LoVo (cell line): ENCODE data around the gene USP3.

Experiments used
- DNase-seq: peaks from one replicate; pipeline ENCODE4 v3.0.0-alpha.2; 2016; ENCODE audit warnings: low spot score

USP3 gene

DNA sequence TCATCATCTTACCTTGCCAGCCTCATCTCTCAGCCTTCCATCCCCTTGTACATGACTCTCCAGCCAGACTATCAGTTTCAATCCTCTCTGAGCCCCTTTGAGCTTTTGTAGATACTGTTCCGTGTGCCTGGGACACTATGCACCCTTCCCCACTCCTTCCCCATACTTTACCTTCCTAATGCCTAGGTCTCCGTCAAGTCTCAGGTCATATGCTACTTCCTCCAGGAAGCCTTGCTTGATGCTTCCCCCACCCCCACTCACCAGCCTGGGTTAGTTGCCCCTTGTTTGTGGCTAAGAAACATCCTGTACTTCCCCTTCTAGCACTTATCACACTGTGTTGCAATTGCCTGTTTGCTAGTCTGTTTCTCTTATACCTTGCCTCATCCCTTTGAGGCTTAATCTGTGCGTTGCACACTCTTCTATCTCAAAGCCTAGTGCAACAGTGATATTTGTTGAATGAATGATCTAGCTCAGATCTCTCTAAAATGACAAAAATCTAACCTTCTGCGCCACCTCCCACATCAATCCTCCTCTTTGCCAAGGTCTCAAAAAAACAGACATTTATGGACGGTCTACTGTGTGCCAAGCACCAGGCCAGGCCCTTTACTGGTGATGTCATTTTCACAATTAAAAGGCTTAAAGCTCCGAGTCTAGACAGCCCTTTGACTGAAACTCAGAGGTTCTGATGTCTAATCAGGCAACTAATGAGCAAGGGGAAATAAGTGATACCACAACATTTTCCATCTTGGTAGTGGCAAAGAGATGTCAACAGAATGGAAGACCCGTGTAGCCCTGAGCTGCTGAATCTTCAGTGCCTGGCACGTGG, 6.5 kb upstream of the USP3 start:
- DNase-seq: no peak

DNA sequence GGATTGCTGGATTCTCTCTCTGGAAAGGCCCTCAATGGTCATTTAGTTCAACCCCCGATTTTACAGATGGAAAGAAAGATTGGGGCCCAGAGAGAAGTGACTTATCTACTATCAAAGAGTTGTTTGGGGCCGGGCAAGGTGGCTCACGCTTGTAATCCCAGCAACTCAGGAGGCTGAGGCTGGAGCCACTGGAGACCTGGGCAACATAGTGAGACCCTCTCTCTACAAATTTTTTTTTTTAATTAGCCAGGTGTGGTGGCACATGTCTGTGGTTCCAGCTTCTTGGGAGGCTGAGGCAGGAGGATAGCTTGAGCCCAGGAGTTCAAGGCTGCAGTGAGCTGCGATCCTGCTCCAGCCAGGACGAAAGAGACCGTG, 5.2 kb upstream of the USP3 start:
- no peak for DNase-seq

DNA sequence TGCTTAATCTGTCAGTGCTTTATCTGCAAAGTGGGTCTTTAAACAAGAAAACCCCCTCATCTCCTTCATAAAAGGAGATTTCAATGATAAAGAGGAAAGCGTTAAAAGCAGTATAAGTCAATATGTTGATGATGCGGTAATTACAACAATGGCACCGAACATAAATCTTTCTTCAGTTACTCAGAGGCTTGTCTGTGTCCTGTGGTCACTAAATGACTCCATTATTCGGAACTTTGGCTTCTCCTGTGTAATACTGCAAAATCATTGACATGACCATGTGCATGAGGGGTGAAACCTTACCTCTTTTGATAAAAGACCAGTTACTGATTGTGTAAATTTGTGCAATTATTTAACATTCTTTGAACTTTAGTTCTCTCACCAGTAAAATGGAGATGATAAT, 4.8 kb upstream of the USP3 start:
- DNase-seq: no peak

DNA sequence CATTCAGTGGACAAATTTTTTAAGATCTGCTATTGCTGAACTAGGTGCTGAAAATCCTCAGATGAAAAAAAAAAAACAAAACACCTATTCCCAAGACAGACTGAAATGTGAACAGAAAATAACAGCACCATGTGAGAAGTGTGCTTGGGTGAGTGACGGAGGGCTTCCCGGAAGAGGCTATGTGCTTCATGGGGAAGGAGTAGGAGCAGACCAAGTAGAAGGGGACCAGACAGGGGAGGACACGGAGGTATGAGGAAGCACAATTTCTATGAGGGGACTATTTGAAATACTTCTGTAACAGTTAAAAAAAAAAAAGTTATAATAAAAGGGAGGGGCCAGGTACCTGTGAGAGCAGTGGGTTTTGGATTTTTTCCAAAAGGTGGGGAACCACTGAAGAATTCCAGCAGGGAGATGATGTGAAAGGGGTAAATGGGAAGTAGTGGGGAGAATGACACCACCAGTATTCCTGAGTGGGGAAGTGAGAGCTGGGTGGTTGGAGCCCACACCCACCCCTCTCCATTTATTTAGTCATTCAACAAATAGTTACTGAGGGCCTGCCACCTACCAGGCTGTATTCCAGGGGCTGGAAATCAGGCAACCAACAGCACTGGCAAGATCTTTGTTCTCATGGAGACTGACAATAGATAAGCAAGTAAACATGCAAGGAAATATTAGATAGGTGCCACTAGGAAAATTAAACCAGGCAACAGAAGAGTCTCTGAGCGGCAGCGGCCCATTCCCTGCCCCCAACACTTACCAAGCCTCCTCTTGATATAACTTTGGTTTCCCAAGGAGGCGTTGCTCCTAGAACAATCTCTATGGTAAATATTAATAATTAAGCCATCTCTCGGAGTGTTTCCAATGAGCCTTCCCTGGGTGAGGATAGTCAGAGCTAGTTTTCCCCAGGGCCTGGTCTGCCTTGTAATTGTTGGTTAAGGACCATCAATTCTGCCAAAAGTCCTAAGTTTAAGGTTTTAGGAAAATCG, 3.8 kb upstream of the USP3 start:
- DNase-seq: no peak

GRCh38 chr15:63501256-63502089, 2.9 kb upstream of the USP3 start:
- peak; percentile 35 for DNase-seq

GRCh38 chr15:63502137-63502766, 2.1 kb upstream of the USP3 start:
- DNase-seq: peak; percentile 49

GRCh38 chr15:63502843-63503738, 1.3 kb upstream of the USP3 start:
- DNase-seq: peak; percentile 99

- DNase-seq: peak; percentile 82
These were observed 600 bp upstream of the USP3 start for GRCh38 chr15:63503739-63504246.

GRCh38 chr15:63504979-63505841, 817 bp downstream of the USP3 start:
- DNase-seq: peak; percentile 75

GRCh38 chr15:63505842-63506222, 1.4 kb downstream of the USP3 start:
- no peak for DNase-seq

GRCh38 chr15:63506537-63507035, 2.2 kb downstream of the USP3 start:
- DNase-seq: peak; percentile 34

DNA sequence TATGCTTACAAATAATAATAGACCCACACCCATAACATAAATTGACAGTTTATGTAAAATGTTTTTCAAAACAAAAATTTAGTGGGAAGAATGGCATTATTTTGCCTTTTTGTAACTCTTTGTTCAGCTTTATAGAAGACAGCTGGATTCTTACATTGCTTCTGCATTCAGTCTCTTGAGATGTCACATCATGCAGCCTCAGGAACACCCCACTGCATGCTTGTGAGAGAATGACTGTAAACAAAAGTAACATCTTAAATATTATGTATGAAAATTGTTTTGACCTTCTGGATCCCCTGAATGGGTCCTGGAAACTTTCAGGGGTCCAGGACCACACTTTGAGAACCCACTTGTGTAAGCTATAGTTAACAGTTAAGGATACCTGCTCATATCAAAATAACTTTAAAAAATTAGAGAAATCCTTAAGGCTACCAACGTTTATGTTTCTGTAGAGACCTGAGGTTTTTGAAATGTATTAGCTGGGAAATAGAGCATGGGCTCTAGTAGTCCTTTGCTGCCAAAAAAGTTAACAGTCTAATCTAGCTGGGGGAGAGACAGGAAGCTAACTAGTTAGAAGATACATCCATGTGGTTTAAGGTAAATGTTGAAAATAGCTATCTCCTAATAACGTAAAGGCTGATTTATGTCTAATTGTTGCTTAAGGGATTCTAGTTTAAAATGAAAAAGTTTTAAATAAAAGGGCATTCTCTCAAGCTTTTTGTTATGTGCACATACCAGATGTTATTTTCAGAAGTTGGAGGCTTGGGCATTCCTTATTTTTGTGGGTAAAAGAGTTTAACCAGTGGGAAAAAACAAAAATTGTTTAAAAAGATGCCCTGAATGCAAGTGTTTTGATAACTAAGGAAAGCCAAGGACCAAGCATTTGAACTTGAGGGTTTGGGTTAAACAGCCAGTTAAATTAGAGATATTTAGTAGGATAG, 3.8 kb downstream of the USP3 start:
- DNase-seq: no peak

DNA sequence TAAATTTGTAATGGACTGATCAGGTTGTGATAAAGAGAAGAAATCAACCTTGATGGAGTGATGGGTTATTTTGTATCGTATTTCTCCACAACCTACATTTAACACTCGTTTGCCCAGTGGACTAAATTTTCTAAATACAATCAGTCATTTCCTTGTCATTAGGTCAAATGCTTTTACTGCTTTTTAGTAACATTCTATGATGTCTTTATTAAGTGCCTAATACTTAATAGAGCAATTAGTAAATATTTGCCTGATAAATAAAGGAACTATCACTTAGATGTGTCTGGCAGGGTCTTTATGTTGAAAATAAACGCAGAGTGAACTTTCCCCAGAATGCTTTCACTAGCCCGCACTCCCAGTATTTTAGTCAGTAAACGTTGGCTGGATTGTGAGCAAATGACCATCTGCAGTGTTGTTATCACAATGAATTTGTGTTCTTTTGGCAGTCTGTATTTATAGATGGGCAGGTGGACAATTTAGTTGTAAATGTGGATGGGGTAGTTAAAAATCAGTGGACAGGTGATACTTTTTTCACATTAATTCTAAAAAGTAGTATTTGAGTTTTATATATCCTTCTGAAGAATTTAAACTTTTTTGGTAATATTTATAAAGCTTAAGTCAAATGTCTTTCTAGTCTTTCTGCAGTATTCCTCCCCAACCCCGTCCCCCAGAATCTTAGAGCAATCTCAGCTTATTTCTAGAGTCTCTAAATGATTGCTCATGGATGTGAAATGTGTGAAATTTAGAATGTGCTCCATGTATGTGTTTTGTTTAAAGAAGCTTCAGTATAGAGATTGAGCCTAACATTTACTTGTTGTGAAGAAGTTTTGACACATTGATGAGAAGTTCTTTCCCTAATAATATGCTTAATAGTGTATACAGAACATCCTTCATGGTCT, 4.9 kb downstream of the USP3 start:
- DNase-seq: no peak

DNA sequence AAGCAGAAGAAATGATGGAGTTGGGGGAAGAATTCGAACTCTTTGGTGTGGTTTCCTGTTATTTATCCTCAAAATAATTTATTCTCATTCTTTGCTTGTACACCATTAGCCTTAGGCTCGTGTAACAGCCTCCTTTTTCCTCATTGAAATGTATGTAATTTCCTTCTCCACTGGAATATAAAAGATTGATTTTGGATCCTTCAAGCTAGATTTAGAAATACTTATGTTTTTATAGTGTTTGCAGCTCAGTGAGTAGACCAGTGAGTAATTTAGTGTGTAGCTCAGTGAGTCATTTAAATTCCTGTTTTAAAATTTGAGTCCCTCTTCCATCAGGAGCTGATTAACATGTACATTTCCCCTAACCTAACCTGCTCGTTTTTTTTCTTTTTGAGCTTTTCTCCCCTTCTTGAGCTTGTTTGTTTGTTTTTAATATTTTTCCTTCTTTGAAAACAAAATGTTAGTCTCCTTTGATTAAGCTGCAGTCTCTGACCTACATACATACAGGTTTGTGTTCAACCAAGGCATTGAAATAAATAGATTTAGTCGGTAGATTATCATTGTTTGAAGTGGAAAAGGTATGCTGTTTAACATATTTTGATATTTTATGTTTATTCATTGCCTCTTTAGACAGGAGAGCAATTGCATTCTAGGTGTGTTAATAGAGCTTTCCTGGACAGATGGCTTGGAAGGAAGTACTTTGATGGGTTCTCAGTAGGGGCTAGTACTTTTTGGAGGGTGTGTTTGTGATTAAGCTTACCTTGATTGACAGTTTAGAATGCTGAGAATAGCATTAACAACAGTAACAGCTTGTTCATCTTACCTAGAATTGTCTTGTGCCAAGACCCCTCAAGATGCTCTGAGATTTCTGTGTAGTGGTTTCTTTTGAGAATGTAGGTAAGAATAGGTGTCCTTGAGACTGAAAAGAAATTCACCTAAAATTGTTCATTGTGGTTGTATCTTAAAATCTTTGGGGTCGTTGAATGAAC, 5.9 kb downstream of the USP3 start:
- peak; percentile 66 for DNase-seq

DNA sequence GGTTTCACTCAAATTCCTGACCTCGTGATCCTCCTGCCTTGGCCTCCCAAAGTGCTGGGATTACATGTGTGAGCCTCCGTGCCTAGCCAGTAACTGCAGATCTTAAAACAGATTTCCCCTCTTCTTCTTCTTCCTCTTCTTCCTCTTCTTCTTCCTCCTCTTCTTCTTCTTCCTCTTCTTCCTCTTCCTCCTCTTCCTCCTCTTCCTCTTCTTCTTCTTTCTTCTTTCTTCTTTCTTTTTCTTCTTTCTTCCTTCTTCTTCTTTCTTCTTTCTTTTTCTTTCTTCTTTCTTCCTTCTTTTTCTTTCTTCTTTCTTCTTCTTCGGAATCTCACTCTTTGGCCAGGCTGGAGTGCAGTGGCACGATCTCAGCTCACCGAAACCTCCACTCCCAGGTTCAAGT, 7.8 kb downstream of the USP3 start:
- no peak for DNase-seq

DNA sequence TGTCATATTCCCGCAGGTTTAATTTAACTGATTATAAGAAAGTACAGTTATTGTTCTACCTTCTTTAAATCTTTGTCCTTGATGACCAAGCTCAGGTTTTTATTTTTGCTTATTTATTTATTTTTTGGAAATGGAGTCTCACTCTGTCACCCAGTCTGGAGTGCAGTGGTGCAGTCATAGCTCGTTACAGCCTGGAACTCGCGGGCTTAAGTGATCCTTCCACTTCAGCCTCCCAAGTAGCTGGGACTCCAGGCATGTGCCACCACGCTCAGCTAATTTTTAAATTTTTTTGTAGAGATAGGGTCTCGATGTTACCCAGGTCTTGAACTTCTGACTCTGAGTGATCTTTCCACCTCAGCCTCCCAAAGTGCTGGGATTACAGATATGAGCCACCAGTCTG, 8.9 kb downstream of the USP3 start:
- DNase-seq: no peak
